Islet of Langerhans (tissue), 1 donor: ENCODE data around the gene DAB2IP.
"Not testable (repeated sequence)": the region's sequence is repeated elsewhere in the genome, so short reads cannot be mapped to it uniquely, and the experiment has no call there.

Source experiments
- FAIRE-seq: peaks from one replicate; lab custom pipeline; 2011; peaks lifted over from hg19 to GRCh38; lab: Jason Lieb, UNC

DAB2IP gene

DNA sequence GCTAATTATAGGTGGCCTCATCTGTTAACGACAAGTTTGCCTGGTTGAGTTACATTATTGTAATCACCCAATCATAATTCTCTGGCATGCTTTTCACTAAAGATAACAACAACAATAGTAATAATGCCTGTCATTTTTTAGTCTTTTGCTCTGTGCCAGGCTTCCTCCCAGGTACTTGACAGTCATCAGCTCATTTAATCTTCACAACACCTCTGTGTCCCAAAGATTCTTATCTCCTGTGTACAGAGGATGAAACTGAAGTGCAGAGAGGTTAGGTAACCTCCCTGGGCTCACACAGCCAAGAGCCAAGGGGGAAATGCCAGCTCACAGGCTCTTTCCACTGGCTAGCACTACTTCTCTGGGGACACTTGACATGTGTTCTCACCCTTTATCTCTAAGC lies 77.5 kb downstream of the DAB2IP start:
- no peak for FAIRE-seq

DNA sequence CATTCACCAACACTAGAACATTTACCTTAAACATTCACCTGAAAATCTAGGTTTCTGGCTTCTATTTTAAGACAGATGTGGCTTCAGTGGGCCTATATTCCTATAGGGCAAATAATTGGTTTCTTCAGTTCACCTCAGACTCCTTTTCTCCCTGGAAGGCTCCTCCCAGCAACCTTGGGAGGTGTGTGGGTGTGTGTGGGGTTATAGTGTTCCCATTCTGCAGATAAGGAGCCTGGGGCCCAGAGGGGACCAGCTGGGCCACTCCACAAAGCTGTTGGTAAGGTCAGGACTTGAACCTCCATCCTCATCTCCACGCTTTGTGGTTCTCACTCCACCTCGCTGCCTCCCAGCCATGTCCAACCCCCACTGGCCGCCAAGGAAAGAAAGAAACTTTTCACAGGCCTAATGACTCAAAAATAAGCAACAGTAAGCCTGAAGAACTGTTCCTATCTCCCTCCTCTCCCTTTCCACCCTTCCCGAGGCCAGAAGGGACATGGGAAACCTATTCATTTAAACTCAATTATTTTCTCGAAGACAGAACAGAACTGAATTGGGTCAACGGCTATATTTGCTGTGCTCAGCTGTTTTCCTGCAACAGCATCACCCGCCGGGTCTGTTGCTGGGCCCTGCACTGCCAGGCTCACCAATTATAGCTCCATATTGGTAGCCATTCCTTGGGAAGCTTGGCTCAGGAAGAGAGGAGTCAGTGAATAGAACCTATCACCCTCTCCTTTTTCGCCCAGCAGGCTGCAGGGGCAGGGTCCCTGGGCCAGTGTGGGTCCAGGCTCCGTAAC lies 78.5 kb downstream of the DAB2IP start:
- FAIRE-seq = no peak

DNA sequence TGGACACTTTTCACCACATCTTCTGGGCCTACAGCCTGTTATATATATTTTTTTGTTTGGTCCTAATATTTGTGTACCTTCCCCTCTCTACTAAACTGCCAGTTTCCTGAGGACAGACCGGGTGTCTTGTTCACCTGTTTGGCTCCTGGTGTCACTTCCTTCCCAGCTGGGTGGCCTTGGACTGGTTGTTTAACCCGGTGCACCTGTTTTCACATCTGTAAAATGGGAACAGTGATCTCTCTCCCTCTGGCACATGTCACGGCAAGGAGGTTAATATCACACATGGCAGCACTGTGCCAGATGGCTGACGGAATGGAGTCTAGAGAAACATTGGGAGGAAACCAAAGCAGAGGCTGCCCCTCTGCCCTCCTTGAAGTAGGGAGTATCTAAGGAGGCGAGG lies 79.7 kb downstream of the DAB2IP start:
- FAIRE-seq = no peak

DNA sequence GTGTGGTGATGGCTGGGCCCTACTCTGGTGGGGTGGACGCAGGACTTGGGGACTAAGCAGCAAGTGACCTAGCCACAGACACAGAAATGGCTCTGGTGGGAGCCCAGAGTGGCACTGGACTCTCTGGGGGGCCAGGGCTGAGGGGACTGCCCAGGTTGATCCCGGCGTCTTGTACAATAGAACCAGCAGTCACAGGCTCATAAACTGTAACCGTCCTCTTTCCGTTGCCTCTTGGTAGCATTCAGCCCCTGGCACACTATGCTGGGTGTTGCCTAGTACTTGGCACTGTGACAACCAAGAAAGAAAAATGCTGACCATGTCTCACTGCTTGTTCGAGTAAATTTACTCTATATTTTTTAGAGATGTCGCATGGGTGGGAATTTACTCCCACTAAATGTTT lies 80.5 kb downstream of the DAB2IP start:
- no peak for FAIRE-seq

DNA sequence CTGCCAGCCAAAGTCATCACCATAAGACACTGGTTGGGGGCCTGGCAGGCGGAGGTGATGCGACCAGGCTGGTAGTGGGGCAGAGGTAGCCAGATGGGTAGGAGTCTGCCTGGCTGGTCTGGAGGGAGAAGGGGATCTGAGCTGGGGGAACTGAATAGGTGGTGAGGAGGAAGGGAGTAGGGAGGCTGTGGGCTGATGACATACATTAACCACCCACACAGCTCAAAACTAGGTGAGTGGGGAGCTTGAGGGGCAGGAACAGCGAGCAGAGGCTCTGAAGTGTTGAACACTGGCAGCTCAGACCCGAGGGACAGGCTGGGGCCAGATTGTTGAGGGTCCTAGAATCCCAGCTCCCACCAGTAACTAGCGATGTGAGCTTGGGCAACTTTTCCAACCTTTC lies 81.0 kb downstream of the DAB2IP start:
- no peak for FAIRE-seq

DNA sequence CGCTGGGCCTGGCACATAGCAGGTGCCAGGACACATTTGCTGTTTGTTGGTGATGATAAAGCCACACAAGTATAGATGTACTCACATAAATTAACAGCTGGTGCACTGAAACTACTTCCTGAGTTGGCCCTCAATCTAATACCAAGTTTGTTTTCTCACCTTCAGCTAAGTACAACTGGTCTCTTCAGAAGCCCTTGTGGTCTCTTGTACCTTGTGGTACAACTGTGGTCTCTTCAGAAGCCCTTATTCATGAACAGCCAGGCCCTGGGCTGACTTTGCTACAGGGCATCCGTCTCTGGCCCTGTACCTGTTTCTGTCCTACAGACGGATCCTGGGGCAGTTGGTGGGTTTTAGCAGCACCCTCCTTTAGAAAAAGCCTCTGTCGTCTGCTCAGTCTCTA lies 81.5 kb downstream of the DAB2IP start:
- no peak for FAIRE-seq

DNA sequence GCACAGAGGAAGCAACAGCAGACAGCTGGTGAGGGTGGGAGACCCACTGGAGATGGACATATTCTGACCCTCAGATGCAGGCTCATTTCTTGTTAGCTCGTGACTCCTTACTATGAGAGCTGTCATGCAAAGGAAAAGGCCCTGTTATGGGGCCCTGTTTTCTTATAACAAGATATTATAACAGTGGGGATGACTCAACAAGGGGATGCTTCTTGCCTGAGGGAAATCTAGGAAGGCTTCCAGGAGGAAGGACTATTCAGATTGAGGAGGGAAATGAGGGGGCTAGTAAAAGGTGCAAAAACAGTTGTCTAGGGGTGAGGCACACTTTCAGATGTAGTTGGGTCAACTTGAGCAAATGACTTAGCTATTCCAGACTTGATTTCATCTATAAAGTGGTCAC lies 83.0 kb downstream of the DAB2IP start:
- no peak for FAIRE-seq

DNA sequence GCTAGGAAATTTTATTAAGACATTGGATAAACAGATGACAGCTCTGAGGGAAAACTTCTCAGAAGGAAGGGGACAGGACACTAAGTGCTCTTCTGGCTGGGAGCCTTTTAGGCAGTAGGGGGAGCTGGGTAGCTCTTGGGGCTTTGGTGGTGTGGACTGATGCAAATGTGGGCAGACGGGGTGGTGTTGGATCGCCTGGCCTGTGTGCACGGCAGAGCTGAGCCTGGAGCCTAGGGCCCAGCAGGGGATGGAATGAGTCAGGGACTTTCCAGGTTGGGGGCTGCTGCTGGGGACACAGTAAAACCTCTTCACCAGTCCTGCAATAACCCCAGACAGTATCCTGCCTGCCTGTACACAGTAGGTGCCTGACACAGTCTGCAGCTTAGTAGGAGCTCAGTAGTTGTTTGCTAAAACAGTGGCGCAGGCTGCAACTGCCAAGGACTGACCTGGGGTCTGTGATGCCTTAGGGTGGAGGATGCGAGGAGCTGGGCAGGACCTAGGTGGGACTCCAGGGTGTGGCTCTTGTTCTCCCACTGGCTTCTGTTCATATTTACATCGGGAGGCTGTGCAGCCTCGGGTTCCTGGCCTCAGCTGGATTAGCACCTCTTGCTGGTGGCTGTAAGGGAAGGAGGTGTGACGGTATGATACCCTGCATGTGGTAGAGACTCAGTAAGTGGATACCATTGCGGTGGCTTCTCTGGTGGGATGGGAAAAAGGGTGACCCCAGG lies 83.8 kb downstream of the DAB2IP start:
- no peak for FAIRE-seq

DNA sequence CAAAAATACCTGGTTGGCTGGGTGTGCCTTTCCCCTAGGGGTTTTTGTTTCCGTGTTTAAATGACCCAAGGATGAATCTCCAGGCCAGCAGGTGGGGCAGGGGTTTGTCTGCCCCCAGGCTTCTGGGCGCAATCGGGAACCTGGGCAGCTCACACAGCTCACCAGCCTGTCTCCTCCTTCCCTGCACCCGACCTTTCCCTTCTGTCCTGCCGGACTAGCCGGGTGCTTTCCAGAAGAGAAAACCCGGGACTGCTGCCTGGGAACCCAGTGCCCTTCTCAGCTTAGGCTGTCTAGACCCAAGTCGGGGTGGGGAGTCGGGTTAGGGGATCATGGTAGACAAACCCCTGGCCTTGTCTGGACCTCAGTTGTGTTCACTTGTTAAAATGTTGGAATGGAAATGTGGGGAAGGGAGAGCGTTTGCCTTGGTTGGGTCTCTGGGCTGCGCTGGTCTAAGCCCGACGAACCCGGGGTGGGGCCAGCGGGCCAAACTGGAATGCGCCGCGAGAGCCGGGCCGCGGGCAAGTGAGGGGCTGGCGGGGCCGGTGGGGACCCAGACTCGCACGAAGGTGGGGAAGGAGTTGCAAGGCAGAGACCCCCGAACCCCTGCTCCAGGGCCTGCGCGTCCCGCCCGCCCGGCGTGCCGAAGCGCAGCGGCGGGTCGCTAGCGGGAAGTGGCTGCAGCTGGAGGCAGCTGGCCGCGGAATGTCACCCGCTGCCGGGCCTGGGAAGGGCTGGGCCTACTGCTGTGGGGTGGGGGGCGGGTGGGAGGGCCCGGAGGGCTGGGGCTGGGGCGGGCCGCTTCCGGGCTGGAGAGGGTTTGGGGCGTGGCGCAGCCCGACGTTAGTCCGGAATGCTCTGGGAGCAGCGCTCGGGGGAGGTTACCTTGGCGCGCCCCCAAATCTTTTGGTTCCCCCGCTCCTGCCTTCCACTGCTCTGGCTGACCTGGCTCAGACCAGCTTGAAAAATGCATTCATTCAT lies 84.6 kb downstream of the DAB2IP start:
- no peak for FAIRE-seq

DNA sequence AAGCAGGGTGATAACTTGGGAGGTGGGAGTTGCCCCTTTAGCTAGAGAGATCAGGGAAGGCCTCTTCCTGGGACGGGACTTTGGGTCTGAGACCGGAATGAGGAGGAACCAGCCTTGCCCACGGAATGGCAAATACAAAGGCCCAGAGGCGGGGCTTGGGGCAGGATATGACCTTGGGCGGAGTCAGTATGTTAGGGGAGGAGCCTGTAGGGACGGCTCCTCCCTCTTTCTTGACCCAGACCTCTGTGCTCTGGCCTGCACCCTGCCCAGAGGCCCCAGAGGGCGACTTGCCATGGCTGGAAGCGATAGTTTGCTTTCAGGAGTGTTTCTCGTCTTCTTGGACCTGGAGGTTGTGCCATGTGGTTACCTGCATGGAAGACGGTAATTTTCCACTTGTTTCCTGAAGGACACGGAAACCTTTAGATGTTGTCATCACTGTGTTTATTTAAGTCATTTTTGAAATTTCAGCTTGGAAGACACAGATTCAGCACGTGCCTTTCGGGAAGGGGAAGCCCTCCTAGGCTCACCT lies 85.6 kb downstream of the DAB2IP start:
- no peak for FAIRE-seq

DNA sequence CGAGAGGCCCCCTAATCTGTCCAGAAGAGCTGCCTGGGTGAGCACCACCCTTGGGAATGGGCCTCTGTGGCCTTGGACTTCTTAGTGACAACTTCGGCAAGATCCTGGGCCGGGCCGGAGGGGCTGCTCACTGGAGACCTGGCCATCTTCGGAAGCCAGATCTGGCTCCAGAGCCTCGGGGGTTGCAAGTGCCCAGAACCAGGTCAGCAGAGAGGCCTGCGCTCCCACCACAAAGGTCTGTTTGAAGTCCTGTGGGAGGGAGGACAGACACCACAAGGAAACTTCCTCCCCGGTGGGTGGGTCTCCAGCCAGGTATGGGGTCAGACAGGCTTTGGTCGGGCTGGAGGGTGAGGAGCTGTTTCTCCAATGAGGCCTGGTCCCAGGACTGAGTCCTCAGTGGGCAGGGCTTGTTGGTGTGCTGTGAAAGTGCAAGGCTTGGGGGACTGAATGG lies 86.1 kb downstream of the DAB2IP start:
- no peak for FAIRE-seq

DNA sequence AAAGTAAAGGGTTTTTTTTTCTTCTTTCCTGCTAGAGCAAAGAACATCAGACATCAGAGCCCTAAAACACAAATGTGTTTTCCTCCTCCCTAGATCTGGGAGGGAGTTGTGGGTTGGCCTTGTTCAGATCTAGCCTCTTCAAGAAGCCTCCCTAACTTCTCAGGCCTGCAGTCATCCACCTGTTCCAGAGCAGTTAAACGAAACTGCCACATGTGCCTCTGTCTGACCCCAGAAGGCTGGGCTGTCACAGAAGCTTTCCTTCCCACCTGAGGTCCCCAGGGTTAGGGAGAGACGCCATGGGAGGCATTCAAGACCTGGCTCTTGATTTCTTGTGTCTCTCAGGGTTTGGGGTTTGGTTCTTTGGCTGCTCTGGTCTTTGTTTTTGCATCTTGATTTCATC lies 87.0 kb downstream of the DAB2IP start:
- no peak for FAIRE-seq

DNA sequence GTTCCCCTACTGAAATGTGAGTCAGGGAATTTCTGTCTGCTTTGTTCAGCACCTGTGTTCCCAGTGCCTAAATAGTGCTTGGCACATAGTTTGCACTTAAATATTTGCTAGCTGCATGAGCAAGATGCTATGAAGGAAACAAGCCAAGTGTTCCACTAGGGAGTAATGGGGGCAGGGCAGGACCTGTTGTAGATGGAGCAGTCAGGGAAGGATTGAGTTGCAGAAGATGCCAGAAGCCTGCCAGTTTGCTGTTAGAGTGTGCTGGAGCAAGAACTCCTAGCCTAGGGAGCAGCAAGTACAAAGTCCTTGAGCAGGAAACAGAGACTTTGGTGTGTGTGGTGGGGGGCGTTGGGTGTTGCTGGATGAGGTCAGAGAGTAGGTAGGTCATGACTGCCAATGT lies 87.5 kb downstream of the DAB2IP start:
- no peak for FAIRE-seq

DNA sequence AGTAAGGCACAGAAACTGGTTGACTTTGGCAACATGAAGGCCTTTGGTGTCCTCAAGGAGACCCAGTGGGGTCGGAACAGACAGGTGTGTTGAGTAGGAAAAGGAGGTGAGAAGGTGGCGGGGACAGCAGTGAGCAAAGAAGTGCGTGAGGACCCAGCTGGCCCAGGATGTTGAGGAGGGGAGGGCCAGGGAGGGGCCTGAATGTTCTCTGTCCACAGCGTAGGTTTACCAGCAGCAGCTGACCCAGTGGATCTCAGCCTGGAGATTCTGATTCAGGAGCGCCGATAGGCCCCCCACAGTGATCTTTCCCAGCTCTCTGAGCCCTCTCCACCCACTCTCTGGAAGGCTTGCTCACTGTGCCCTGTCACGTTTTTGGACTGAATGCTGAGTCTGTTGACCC lies 88.5 kb downstream of the DAB2IP start:
- FAIRE-seq = no peak

DNA sequence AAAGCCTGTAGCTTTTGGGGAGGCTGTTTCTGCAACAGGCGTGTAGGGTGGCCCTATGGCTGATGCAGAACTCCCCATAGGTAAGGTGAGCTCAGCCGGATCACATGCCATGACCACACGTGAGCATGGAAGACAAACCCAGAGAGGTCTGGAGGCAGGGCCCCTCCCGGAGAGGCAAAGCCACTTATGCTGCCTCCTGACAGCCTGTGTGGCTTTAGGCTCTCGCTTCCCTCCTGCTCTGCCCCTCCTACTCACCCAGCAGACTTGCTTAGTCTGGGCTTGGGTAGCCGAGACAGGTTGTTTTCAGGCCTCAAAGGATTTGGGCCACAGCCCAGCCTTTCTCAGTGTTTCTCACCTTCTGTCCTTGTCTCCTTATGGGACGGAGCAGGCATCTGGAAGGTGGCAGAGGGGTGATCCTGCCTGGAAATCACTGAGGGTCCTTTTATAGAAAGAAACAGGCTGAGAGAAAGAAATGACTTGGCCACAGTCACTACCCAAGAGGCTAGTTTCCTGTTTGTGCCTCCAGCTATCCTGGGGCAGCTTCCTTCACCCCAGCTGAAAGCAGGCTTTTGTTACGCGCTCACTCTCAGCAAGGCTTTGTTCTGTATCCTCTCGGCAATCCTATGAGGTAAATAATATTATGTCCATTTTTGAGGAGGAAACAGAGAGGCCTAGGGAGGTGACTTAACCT lies 89.9 kb downstream of the DAB2IP start:
- FAIRE-seq = no peak

DNA sequence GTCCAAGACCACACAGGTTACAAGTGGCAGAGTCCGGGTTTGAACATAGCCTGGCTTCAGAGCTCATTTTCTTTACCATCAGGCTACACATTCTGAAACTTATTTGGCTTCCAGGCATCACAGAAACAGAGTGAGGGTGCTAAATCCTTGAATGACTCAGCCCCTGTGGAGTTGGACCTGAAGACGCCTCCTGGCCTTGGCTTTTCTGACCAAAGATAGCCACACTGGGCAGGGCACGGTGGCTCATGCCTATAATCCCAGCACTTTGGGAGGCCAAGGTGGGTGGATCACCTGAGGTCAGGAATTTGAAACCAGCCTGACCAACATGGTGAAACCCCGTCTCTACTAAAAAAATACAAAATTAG lies 90.5 kb downstream of the DAB2IP start:
- not testable (repeated sequence) for FAIRE-seq

DNA sequence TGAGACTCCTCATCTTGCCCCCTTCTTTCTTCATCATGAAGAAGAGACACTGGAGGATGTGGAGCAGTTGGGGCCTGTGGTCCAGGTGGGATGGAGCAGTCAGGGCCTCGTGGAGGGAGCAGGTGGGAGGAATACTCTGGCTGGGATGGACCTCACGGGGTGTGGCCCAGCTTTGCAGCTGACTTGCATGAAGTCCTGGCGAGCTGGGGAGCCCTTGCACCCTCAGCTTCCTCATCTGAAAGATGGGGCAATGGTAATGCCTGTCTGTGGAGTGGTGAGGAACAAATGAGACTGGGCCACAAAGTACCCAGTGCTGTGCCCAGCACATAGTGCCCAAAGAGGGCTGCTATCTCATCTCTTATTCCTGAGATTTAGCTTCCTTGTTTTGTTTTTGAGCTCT lies 91.5 kb downstream of the DAB2IP start:
- FAIRE-seq = no peak

DNA sequence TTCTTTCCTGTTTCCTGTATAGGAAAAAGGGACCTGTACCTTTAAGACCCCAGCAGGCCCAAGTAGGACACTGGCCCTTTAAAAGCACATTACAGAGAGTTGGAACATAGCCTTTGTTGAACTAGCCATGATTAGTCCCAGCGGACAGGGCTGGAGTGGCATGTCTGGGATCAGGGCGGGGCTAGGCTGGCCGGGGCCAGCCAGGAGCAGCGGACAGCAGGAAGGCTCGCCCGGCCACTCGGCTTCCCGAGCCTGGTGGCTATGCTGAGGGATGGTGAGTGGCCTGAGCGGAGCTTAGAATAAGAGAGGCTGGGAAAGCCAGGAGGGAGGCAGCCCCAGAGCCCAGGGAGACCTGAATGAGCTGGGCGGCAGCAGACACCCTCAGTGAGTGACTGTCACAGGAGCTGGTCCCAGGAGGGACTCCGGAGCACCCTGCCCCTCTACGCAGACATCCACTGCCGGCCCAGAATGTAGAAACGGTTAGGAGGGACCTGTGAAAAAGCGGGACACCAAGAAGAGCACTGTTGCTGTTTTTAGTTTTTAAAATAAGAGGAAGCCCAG lies 92.1 kb downstream of the DAB2IP start:
- peak; percentile 79 for FAIRE-seq

DNA sequence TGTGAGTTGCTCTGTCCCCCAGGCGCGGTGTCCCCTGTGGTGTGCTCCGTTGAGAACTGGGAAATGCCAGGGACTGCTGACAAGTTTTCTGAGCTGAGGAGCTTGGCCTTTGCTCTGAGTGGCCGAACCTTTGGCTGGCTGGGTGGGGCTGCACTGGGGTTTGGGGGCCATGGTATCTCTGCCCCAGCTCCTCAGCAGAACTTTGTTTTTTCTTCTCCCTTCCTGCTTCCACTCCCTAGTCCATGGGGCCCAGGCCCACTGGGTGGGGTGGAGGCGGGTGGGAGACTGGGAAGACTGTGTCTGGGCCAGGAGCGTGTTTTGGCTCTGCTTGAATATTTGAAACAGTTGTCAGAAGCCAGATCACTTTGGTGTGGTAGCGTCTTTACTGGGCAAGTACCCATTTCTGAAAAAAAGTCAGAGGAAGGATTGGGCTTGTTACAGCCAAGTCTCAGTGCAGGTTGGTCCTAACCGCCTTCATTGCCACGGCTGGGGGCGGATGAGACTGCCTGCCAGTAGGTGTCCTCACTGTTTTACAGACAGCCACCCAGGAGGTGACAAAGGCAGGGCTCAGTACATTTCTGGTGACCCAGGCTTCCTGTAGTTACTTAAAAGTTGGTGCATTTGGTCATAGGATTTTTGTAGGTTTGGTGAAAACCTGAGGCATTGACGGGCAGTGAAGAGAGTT lies 92.7 kb downstream of the DAB2IP start:
- FAIRE-seq = no peak

DNA sequence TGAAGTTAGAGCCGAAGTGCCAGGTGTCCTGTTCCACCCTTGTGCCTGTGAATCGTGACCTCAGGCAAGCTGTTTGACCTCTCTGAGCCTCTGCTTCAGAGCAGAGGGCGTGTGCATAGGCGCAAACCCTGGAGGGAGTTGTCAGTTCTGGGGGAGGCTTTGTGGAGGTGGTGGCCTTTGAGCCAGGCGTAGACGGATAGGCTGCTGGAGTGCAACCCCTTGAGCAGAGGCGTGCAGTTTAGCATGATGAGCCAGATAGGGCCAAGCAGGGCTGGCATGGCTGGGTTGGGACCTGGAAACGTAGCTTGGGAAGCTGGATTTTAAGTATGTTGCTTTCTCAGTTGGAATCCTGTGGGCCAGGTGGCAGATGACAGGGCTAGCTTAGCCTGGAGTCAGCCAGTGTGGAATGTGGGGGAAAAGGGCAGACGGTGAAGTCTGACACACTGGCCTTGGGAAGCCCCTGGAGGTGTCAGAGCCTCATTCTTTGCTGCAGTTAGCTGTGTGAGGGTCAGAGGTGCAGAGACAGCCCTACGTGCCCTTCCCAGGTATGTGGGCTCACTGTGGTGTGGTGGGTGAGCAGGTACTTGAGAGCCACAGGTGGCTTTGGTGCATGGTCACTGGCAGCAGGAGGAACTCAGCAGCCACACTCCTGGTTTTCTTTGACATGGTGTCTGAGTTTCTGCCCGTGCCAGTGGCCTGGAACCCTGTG lies 93.4 kb downstream of the DAB2IP start:
- no peak for FAIRE-seq

DNA sequence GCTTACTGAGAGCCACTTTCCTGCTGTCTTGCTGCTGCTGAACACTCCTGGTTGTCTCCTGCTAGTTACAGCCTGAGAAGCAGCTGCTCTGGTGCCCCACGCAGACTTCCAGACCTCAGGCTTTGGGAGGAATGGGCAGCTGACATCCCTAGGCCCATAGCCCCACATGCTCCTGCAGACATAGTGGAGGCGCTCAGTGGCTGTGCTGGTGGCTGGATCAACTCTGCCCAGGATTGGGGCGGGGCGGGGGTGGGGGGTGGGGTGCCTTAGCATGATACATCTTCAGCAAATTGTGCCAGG lies 93.9 kb downstream of the DAB2IP start:
- FAIRE-seq = no peak
